Ishikawa (cell line): ENCODE results near the gene VAMP5.

Source experiments
- CEBPB ChIP-seq: IDR thresholded peaks from 2 replicates; pipeline ENCODE4 v1.6.1; 2012
- CREB1 ChIP-seq: IDR thresholded peaks from 2 replicates; pipeline ENCODE4 v1.6.1; 2012; ENCODE audit warnings: low read depth
- EGR1 ChIP-seq: IDR thresholded peaks from 2 replicates; pipeline ENCODE4 v1.6.1; 2012
- EP300 ChIP-seq: IDR thresholded peaks from 2 replicates; pipeline ENCODE4 v1.6.1; 2012; ENCODE audit warnings: borderline replicate concordance
- FOXM1 ChIP-seq: IDR thresholded peaks from 2 replicates; pipeline ENCODE4 v1.6.1; 2012; ENCODE audit warnings: low read depth, borderline replicate concordance
- MAX ChIP-seq: IDR thresholded peaks from 2 replicates; pipeline ENCODE4 v1.6.1; 2012
- NFIC ChIP-seq: IDR thresholded peaks from 2 replicates; pipeline ENCODE4 v1.6.1; 2012
- RAD21 ChIP-seq: IDR thresholded peaks from 2 replicates; pipeline ENCODE4 v1.6.1; 2012; ENCODE audit warnings: low read depth
- REST ChIP-seq: IDR thresholded peaks from 2 replicates; pipeline ENCODE4 v1.6.1; 2012; ENCODE audit warnings: low read depth, mild to moderate bottlenecking
- TAF1 ChIP-seq: IDR thresholded peaks from 2 replicates; pipeline ENCODE4 v1.6.1; 2012; ENCODE audit warnings: low read depth, mild to moderate bottlenecking
- TCF12 ChIP-seq: IDR thresholded peaks from 2 replicates; pipeline ENCODE4 v1.6.1; 2012; ENCODE audit warnings: low read depth
- TEAD4 ChIP-seq: IDR thresholded peaks from 2 replicates; pipeline ENCODE4 v1.6.1; 2012
- USF1 ChIP-seq: IDR thresholded peaks from 2 replicates; pipeline ENCODE4 v1.6.1; 2012
- YY1 ChIP-seq: IDR thresholded peaks from 2 replicates; pipeline ENCODE4 v1.6.1; 2012; ENCODE audit warnings: low read depth
- ZBTB7A ChIP-seq: IDR thresholded peaks from 2 replicates; pipeline ENCODE4 v1.6.1; 2012; ENCODE audit warnings: low read depth

The VAMP5 gene

GRCh38 chr2:85600951-85601770 is 16.9 kb downstream of the VAMP5 start:
- TF ChIP-seq RAD21 = no peak
- TF ChIP-seq ZBTB7A = no peak
- no peak for TF ChIP-seq TCF12

- TF ChIP-seq MAX (no peak), USF1 (peak; percentile 59), NFIC (no peak), EP300 (no peak), EGR1 (no peak)
Measured at GRCh38 chr2:85601771-85602475, 17.7 kb downstream of the VAMP5 start.

- TF ChIP-seq CEBPB (no peak), FOXM1 (no peak), CREB1 (peak; percentile 67), TAF1 (peak; percentile 47; the same call in 1 of the 2 replicates), USF1 (peak; percentile 91), MAX (peak; percentile 67), YY1 (no peak; the same call in 1 of the 2 replicates), REST (no peak), ZBTB7A (peak; percentile 80), EGR1 (peak; percentile 89), TEAD4 (peak; percentile 43; the same call in 1 of the 2 replicates)
Measured at GRCh38 chr2:85602476-85603234, 18.4 kb downstream of the VAMP5 start, which contains the start of gene TMEM150A. TMEM150A (minus strand) TSS chr2:85602698; CDS start chr2:85601948, 750 bp downstream.

GRCh38 chr2:85604568-85605339 is 20.5 kb downstream of the VAMP5 start:
- TF ChIP-seq RAD21 = no peak
- no peak for TF ChIP-seq TAF1
- TF ChIP-seq REST = no peak
- no peak for TF ChIP-seq FOXM1
- TF ChIP-seq CREB1 = no peak
- no peak for TF ChIP-seq TEAD4
- TF ChIP-seq MAX = no peak
- TF ChIP-seq TCF12 = no peak
- no peak for TF ChIP-seq EP300
- TF ChIP-seq CEBPB = no peak
- TF ChIP-seq ZBTB7A = no peak
- TF ChIP-seq YY1 = no peak
